Endodermal cell (in vitro differentiated cells): ENCODE data around the gene SLC30A1. TPM values are rescaled to one million over a fixed set of nuclear protein-coding genes. Genes with fewer than 3 reads are reported as not detected.

Source experiments
- DNase-seq: peaks from one replicate; pipeline ENCODE4 v3.0.0-alpha.2; 2017
- H3K27ac ChIP-seq: 2 replicates; pipeline ENCODE4 v1.5.1; 2013; ENCODE audit warnings: mild to moderate bottlenecking, low read depth, low read length, moderate library complexity
- H3K27me3 ChIP-seq: 2 replicates; pipeline ENCODE4 v1.6.1; 2013; ENCODE audit warnings: mild to moderate bottlenecking, low read length, moderate library complexity; ENCODE audit not compliant: insufficient read depth, control insufficient read depth, poor library complexity, severe bottlenecking
- H3K36me3 ChIP-seq: 2 replicates; pipeline ENCODE4 v1.7.0; 2013; ENCODE audit warnings: mild to moderate bottlenecking, low read length, moderate library complexity; ENCODE audit not compliant: control insufficient read depth, insufficient read depth
- H3K4me1 ChIP-seq: one replicate; pipeline ENCODE4 v1.7.0; 2013; ENCODE audit warnings: low read length; ENCODE audit not compliant: control insufficient read depth, insufficient read depth
- H3K4me3 ChIP-seq: 2 replicates; pipeline ENCODE4 v1.5.1; 2013; ENCODE audit warnings: mild to moderate bottlenecking, low read length, moderate library complexity
- H3K9ac ChIP-seq: 2 replicates; pipeline ENCODE4 v1.6.1; 2013; ENCODE audit warnings: mild to moderate bottlenecking, low read length, moderate library complexity; ENCODE audit not compliant: poor library complexity, severe bottlenecking; ENCODE audit errors: extremely low read depth
- H3K9me3 ChIP-seq: 2 replicates; pipeline ENCODE4 v1.6.1; 2013; ENCODE audit warnings: mild to moderate bottlenecking, low read length, moderate library complexity; ENCODE audit not compliant: control insufficient read depth
- H3K27ac Mint-ChIP-seq: 2 replicates; pipeline ENCODE4 v1.8.0; 2020; ENCODE audit warnings: mixed read lengths
- H3K27me3 Mint-ChIP-seq: 2 replicates; pipeline ENCODE4 v1.8.0; 2021; ENCODE audit warnings: mild to moderate bottlenecking, mixed read lengths; ENCODE audit not compliant: insufficient read depth
- H3K36me3 Mint-ChIP-seq: 2 replicates; pipeline ENCODE4 v1.8.0; 2020; ENCODE audit warnings: low read depth, mixed read lengths
- H3K4me1 Mint-ChIP-seq: 2 replicates; pipeline ENCODE4 v1.8.0; 2020; ENCODE audit warnings: mixed read lengths
- H3K4me3 Mint-ChIP-seq: 2 replicates; pipeline ENCODE4 v1.8.0; 2020; ENCODE audit warnings: mild to moderate bottlenecking, moderate library complexity, mixed read lengths
- H3K9me3 Mint-ChIP-seq: 2 replicates; pipeline ENCODE4 v1.8.0; 2020; ENCODE audit warnings: mild to moderate bottlenecking, mixed read lengths
- WGBS, 2 experiments: methylation state at CpG; one replicate each; pipeline versions ENCODE4 v1.1.5 to v1.1.7; 2013; ENCODE audit warnings: missing lambda C conversion rate in 2 of 2, mixed read lengths in 1 of 2; ENCODE audit not compliant: insufficient coverage in 1 of 2, insufficient read length in 1 of 2; 5-methylcytosine and 5-hydroxymethylcytosine counted together
- total RNA-seq, 2 donors: library from RNA; stranded (reverse); fragmentation: NEBNext Ultra II Directional in 1 of 2; extraction: Animal tissue kit (Norgen Biotek cat#: 25700) in 1 of 2; gene quantifications; 2 replicates in 1 of 2; 3 replicates in 1 of 2; pipeline ENCODE4 v1.2.1, GENCODE V29; 2021
- TF ChIP-seq, protein P1 (sequence below): fragments of 200-600 bp; sonication (generic); conservative IDR thresholded peaks from 2 replicates; pipeline ENCODE4 v1.5.0; 2021; ENCODE audit warnings: antibody characterized with exemption, mild to moderate bottlenecking

Gene SLC30A1
- total RNA-seq, 2 donors from 2014 or later: 9.0 to 14.0 TPM

DNA sequence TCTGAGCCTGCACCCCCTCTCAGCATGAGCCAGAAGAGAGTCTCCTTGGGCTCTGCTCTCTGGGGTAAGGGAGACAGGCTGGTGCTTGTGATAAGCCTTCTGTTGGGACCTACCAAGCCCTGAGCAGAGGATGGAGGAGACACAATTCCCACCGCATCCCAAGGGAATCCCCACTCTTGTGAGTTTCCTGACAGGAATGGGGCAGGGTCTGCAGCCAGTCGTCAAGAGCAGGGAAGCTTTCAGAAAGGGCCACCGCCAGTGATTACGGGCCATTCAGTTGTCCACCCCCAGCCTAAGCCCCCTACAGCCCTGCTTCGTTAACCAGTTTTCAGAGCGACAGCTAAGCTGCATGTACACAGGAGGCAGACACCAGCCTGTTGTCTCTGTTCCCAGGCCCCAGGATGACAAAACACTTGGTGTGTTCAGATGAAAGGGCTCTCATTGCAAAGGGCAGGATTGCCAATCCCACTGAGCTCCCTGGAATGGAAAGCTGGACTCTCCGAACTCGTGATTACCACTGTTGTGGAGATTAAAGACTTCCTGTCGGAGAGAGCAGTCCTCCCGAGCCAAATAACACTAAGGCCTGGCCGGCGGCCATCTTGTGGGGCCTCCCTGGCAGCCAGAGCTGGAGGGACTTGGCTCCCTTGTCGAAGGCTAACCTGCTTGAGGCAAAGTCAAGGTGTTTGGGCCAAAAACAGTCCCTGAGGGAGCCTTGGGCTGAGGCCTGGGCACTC is 37.4 kb upstream of the SLC30A1 start:
- no peaks in the 10 kb centered on the region for H3K36me3 Mint-ChIP-seq
- Histone ChIP-seq H3K4me3 (no peak overlapping the region), H3K27ac (no peak overlapping the region), H3K9me3 (no peaks in the 10 kb centered on the region), H3K4me1 (no peaks in the 10 kb centered on the region), H3K9ac (no peak overlapping the region), H3K27me3 (no peaks in the 10 kb centered on the region), H3K36me3 (no peaks in the 10 kb centered on the region)
- H3K4me1 Mint-ChIP-seq: peaks cover 3% of the 10 kb centered on the region
- H3K27ac Mint-ChIP-seq: no peak overlapping the region
- WGBS, 2 experiments: 78 to 87% methylated on average over 8 to 13 of the region's 13 CpGs
- H3K9me3 Mint-ChIP-seq: no peaks in the 10 kb centered on the region
- peaks cover 6% of the 10 kb centered on the region for H3K27me3 Mint-ChIP-seq
- TF ChIP-seq, protein P1, sequence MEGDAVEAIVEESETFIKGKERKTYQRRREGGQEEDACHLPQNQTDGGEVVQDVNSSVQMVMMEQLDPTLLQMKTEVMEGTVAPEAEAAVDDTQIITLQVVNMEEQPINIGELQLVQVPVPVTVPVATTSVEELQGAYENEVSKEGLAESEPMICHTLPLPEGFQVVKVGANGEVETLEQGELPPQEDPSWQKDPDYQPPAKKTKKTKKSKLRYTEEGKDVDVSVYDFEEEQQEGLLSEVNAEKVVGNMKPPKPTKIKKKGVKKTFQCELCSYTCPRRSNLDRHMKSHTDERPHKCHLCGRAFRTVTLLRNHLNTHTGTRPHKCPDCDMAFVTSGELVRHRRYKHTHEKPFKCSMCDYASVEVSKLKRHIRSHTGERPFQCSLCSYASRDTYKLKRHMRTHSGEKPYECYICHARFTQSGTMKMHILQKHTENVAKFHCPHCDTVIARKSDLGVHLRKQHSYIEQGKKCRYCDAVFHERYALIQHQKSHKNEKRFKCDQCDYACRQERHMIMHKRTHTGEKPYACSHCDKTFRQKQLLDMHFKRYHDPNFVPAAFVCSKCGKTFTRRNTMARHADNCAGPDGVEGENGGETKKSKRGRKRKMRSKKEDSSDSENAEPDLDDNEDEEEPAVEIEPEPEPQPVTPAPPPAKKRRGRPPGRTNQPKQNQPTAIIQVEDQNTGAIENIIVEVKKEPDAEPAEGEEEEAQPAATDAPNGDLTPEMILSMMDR: no peak
- DNase-seq: no peak
- H3K4me3 Mint-ChIP-seq: no peak overlapping the region

DNA sequence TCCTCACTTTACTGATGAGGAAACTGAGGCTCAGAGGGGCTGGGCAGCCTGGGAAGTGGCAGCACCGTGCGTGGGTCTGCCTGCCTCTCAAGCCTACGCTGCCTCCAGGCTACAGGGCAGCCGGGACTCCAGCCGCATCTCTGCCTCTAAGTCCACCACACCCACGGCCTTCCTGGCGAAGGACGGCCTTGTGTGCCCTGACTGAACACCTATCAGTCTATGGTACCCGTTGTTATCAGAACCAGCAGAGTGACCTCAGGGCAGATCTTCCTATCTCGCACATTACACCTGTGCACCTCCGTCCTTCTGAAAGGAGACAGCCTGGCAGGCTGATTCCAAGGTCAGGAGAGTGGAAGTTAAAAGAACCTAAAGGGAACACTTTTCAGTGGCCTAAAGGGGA is 35.7 kb upstream of the SLC30A1 start:
- DNase-seq: no peak
- TF ChIP-seq, protein P1: no peak
- Histone ChIP-seq H3K9me3 (no peaks in the 10 kb centered on the region), H3K36me3 (no peaks in the 10 kb centered on the region), H3K9ac (no peak overlapping the region), H3K27ac (no peak overlapping the region), H3K4me1 (no peaks in the 10 kb centered on the region), H3K27me3 (peaks cover 6% of the 10 kb centered on the region), H3K4me3 (no peak overlapping the region)
- Mint-ChIP-seq H3K36me3 (no peaks in the 10 kb centered on the region), H3K27me3 (peaks cover 6% of the 10 kb centered on the region), H3K9me3 (no peaks in the 10 kb centered on the region), H3K4me3 (no peak overlapping the region), H3K4me1 (peaks cover 3% of the 10 kb centered on the region), H3K27ac (no peak overlapping the region)
- WGBS, 2 experiments: 91 to 95% methylated on average over 11 of the region's 11 CpGs

DNA sequence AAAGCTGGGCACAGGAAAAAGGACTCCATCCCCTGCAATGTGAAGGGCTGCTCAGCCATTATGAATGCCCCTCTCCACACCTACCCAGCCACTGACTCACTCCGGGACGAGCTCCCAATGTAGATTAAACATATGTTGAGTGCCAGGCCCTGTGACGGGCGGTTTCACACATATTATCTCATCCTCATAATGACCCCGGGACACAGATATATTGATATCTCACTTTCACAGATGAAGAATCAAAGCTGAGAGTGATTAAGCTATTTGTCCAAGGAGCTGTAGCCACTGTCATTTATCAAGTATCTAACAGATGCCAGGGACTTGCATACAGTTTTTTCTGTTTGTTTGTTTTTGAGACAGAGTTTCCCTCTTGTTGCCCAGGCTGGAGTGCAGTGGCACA is 35.0 kb upstream of the SLC30A1 start:
- H3K9me3 Mint-ChIP-seq: no peaks in the 10 kb centered on the region
- no peak overlapping the region for H3K9ac ChIP-seq
- H3K4me1 Mint-ChIP-seq: peaks cover 3% of the 10 kb centered on the region
- no peak overlapping the region for H3K27ac ChIP-seq
- no peak overlapping the region for H3K4me3 ChIP-seq
- no peaks in the 10 kb centered on the region for H3K9me3 ChIP-seq
- WGBS, 2 experiments: 82 to 90% methylated on average over 3 to 5 of the region's 5 CpGs
- TF ChIP-seq, protein P1: no peak
- no peaks in the 10 kb centered on the region for H3K36me3 ChIP-seq
- H3K4me3 Mint-ChIP-seq: no peak overlapping the region
- peaks cover 6% of the 10 kb centered on the region for H3K27me3 Mint-ChIP-seq
- peaks cover 6% of the 10 kb centered on the region for H3K27me3 ChIP-seq
- no peaks in the 10 kb centered on the region for H3K4me1 ChIP-seq
- DNase-seq: no peak
- H3K36me3 Mint-ChIP-seq: no peaks in the 10 kb centered on the region
- H3K27ac Mint-ChIP-seq: no peak overlapping the region
